Natural killer cell treated with Interleukin-12 subunit alpha and Interleukin-12 subunit beta and Interleukin-15 and Interleukin-18, amount 100 ng/mL, for 72 hours (primary cell): ENCODE measurements around the gene SLF2. TPM values are rescaled to one million over a fixed set of nuclear protein-coding genes. Genes with fewer than 3 reads are reported as not detected.

Experiments used
- ATAC-seq, 2 donors: fragments of 150-1000 bp; cut with Tn5 transposase in 1 of 2; sonication (Bioruptor Pico), chemical (Tn5 transposase) in 1 of 2; 2 replicates each; pipeline ENCODE4 v1.10.0; 2021
- DNase-seq: peaks from one replicate; pipeline ENCODE4 v3.0.0; 2022; ENCODE audit warnings: low spot score
- H3K27ac Mint-ChIP-seq, 2 donors: 1 replicate in 1 of 2; 2 replicates in 1 of 2; pipeline ENCODE4 v1.8.0; 2022; ENCODE audit warnings: mixed read lengths in 2 of 2, mild to moderate bottlenecking in 1 of 2, moderate library complexity in 1 of 2
- H3K27me3 Mint-ChIP-seq, 2 donors: 1 replicate in 1 of 2; 2 replicates in 1 of 2; pipeline ENCODE4 v1.8.0; 2022; ENCODE audit warnings: mixed read lengths in 2 of 2
- H3K36me3 Mint-ChIP-seq: one replicate; pipeline ENCODE4 v1.8.0; 2022; ENCODE audit warnings: mixed read lengths
- H3K4me1 Mint-ChIP-seq, 2 donors: 1 replicate in 1 of 2; 2 replicates in 1 of 2; pipeline ENCODE4 v1.8.0; 2022; ENCODE audit warnings: low read depth in 2 of 2, mixed read lengths in 2 of 2, mild to moderate bottlenecking in 1 of 2
- H3K4me3 Mint-ChIP-seq: one replicate; pipeline ENCODE4 v1.8.0; 2022; ENCODE audit warnings: mixed read lengths
- H3K9me3 Mint-ChIP-seq: 2 replicates; pipeline ENCODE4 v1.8.0; 2022; ENCODE audit warnings: mixed read lengths
- total RNA-seq, 2 donors: library from RNA; stranded (reverse); gene quantifications; one replicate each; pipeline ENCODE4 v1.2.3, GENCODE V29; 2022

SLF2 gene
- total RNA-seq, 2 donors from 2014 or later = 27.8 to 44.3 TPM

DNA sequence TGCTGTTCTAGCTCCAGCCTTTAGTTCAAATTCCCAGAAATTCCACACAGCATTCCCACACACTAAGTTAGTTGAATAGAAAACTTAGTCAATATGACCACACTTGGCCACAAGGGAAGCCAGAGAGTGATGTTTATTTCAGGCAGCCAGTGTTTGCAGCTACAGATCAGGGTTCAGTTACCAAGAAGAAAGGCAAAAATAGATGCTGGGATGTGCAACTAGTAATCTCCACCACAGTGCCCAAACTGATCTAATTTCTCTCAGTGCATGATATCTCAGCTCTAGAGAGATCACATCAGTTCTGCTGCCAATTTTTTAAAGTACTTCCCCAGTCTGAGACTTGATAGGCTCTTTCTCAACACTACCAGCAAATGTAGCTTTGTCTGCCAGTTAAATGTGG, 17.6 kb downstream of the SLF2 start:
- ATAC-seq (no peak), DNase-seq (no peak)
- Mint-ChIP-seq H3K4me3 (no peak overlapping the region), H3K9me3 (no peaks in the 10 kb centered on the region), H3K27ac (peak overlapping the region in 1 of 2 donors; percentile 13), H3K36me3 (peaks cover 31% of the 10 kb centered on the region), H3K4me1 (no peaks in the 10 kb centered on the region), H3K27me3 (no peaks in the 10 kb centered on the region)

DNA sequence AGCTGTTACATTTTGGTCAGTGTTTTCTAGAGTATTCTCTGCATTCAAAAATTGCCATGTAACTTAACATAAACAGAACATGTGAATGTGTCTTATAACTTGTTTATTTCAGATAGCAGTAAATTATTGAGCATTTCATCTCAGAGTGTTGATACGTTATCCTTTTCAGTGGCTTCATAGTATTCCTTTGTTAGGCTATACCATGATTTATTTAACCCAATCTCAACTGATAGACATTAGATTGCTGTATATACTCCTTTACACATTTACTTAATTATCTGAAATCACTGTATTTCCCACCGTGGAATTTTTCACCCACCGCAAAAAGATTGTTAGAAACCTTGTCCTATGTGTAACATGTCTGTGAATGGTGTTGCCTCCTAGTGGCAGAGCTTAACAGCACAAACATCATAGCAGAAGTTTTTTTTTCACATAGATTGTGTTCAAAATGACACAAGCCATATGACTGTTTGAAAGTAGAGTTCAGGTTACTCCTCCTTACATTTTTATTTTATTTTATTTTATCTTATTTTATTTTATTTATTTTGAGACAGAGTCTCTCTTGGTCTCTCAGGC, 21.4 kb downstream of the SLF2 start:
- peaks cover 18% of the 10 kb centered on the region for H3K36me3 Mint-ChIP-seq
- no peaks in the 10 kb centered on the region for H3K4me1 Mint-ChIP-seq
- DNase-seq = no peak

DNA sequence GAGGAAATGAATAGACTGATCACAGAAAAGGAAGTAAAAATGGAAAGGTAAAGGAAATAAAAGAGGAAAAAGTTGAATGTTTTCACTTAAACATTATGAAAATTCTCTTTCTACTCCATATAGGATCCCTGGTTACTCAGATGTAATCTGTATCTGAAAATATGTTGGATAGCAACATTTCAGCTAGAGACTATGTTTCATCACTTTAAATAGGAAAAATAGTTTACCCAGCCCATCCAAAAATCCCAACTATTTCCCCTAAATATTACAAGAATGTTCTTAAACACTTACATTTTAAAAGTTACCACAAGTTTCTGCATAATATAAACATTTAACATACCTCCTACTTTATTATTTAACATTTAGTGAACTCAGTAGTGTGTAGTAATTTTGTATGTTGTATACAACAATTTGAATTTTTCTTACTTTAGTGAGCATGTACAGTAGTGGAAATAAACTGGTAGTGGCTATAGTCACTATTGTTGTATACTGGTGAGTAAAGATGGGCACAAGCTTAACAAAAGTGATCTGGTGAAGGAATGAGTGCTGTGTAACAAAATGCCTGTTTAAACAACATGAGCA, 27.1 kb downstream of the SLF2 start:
- H3K4me3 Mint-ChIP-seq = no peak overlapping the region
- no peaks in the 10 kb centered on the region for H3K4me1 Mint-ChIP-seq
- ATAC-seq (no peak), DNase-seq (no peak)
- H3K36me3 Mint-ChIP-seq = peaks cover 15% of the 10 kb centered on the region
- no peaks in the 10 kb centered on the region for H3K9me3 Mint-ChIP-seq
- no peak overlapping the region for H3K27ac Mint-ChIP-seq
- H3K27me3 Mint-ChIP-seq = no peaks in the 10 kb centered on the region

More for the DNA sequence above, 21.4 kb downstream of the SLF2 start:
- no peak overlapping the region for H3K27ac Mint-ChIP-seq
- no peak for ATAC-seq
- H3K27me3 Mint-ChIP-seq = no peaks in the 10 kb centered on the region
- no peak overlapping the region for H3K4me3 Mint-ChIP-seq
- no peaks in the 10 kb centered on the region for H3K9me3 Mint-ChIP-seq

DNA sequence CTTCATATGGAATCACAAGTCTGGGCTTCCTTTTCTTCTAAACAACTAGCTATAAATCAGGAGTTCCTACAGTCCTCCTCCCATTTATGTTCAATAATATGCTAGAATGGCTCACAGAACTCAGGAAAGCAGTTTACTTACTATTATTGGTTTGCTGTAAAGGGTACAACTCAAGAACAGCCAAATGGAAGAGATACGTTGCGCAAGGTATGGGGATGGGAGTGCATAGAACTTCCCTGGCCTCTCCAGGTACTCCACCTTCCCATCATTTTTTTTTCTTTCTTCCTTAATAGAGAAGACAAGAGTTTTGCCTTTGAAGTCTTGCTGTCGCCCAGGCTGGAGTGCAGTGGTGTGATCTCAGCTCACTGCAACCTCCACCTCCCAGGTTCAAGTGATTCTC, 29.5 kb downstream of the SLF2 start:
- no peaks in the 10 kb centered on the region for H3K4me1 Mint-ChIP-seq
- no peak for DNase-seq
- H3K27me3 Mint-ChIP-seq = no peaks in the 10 kb centered on the region

DNA sequence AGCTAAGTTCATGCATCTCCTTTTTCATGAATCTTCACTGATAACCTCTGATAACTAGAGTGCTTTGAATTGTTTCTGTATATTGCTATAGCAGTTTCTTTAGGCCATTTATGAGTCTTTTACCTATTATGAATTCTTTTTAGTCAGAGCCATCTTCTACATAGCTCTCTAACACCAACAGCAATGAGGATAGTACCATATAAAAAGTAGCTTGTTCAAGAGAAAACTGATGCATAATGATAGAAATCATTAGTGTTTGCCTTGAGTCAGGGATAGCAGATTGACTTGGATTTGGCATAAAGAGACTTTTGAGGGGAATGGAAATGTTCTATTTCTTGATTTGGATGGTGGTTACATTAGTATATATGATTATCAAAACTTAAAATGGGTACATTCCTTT, 30.7 kb downstream of the SLF2 start:
- no peak for DNase-seq
- H3K4me1 Mint-ChIP-seq = no peaks in the 10 kb centered on the region

More for the DNA sequence above, 29.5 kb downstream of the SLF2 start:
- Mint-ChIP-seq H3K36me3 (peaks cover 19% of the 10 kb centered on the region), H3K4me3 (no peak overlapping the region), H3K27ac (no peak overlapping the region), H3K9me3 (no peaks in the 10 kb centered on the region)
- ATAC-seq = no peak

DNA sequence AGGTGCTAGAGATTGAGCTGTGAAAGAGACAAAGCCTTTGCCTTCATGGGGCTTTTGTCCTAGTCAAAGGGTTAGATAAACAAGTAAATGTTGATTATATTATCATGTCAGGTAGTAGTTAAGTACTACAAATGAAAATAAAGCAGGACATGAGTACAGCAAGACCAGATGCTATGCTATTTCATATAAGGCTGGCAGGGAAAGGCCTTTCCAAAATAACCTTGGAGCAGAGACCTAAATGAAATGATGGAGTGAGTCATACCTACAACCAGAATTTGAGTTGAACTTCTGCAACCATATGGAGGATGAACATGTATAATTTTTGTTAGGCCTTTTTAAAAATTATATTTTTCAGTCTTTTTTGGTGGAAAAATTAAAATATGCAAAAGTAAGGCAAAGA, 33.0 kb downstream of the SLF2 start:
- Mint-ChIP-seq H3K4me3 (no peak overlapping the region), H3K36me3 (peaks cover 13% of the 10 kb centered on the region), H3K9me3 (no peaks in the 10 kb centered on the region), H3K4me1 (no peaks in the 10 kb centered on the region), H3K27ac (no peak overlapping the region), H3K27me3 (no peaks in the 10 kb centered on the region)
- ATAC-seq (no peak), DNase-seq (no peak)

More for the DNA sequence above, 30.7 kb downstream of the SLF2 start:
- Mint-ChIP-seq H3K4me3 (no peak overlapping the region), H3K36me3 (peaks cover 19% of the 10 kb centered on the region), H3K27me3 (no peaks in the 10 kb centered on the region), H3K27ac (peak overlapping the region; percentile 41 to 51), H3K9me3 (no peaks in the 10 kb centered on the region)
- ATAC-seq = no peak

DNA sequence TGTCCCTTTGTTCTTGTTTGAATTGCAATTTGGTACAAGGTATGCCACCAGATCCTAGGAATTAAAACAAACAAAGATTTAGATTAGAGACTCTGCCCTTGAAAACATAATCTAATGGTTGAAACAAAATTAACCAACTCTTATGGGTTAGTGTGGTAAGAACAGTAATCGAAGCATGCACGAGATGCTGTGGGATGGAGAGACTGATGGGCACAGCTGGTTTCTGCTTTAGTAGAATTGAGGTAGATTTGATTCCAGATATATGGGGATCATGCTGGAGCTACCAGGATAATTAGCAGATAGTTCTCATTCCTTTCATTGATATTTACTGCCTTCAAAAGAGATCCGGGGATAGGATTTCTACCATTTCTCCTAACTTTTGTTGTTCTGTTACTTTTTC, 36.2 kb downstream of the SLF2 start:
- peaks cover 9% of the 10 kb centered on the region for H3K36me3 Mint-ChIP-seq
- ATAC-seq (no peak), DNase-seq (no peak)
- H3K9me3 Mint-ChIP-seq = no peaks in the 10 kb centered on the region
- H3K4me1 Mint-ChIP-seq = no peaks in the 10 kb centered on the region
- no peaks in the 10 kb centered on the region for H3K27me3 Mint-ChIP-seq
- no peak overlapping the region for H3K27ac Mint-ChIP-seq
- H3K4me3 Mint-ChIP-seq = no peak overlapping the region

DNA sequence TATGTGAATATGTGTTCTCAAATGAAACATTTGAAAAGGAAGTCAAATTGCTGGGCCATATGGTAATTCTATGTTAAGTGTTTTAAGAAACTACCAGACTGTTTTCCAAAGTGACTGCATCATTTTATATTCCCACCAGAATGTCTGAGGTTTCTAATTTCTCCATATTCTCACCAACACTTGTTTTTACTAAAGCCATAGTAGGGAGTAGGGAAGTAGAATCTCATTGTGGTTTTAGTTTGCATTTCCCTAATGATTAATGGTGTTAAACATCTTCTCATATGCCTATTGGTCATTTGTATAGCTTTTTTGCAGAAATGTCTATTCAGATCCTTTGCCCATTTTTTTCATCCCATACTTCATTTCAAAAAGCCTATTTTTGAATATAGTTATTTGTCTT, 47.5 kb downstream of the SLF2 start:
- Mint-ChIP-seq H3K4me3 (no peak overlapping the region), H3K27me3 (no peaks in the 10 kb centered on the region), H3K36me3 (peaks cover 19% of the 10 kb centered on the region), H3K4me1 (no peaks in the 10 kb centered on the region), H3K9me3 (no peaks in the 10 kb centered on the region), H3K27ac (no peak overlapping the region)
- DNase-seq (no peak), ATAC-seq (no peak)

DNA sequence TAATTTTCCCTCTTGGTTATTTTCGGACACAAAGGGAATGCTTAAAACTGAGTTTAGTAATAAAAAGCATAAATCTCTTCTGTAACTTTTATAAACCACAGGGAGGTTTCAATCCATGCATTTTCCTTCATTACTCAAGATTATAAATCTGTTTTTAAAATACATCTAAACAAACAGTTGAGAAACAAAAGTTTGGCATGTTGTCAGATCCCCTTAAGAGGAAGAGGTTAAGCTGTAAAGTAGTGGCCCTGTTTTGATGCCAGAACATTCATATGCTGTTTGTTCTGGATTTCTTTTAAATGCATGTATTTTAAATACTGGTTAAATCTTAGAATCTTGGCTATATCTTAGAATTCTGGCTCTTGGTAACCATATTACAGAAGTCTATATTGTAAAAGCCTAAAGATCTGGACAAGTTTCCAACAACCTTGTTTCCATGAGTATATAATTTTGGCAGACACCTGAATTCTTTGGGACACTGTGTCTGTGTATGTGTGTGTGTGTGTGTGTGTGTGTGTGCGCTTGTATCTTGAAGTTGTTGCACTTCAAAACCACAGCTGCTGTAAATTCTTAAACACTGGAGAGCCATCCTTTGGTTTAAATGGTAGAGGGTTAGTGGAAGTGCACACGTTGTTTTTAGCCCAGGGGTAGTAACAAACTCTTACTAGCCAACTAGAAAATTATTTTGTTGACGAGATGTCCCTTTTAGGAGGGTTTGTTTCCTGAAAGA, 49.8 kb downstream of the SLF2 start:
- Mint-ChIP-seq H3K4me3 (no peak overlapping the region), H3K4me1 (no peaks in the 10 kb centered on the region), H3K27ac (no peak overlapping the region), H3K27me3 (no peaks in the 10 kb centered on the region), H3K9me3 (no peaks in the 10 kb centered on the region), H3K36me3 (peaks cover 19% of the 10 kb centered on the region)
- ATAC-seq = no peak
- no peak for DNase-seq

DNA sequence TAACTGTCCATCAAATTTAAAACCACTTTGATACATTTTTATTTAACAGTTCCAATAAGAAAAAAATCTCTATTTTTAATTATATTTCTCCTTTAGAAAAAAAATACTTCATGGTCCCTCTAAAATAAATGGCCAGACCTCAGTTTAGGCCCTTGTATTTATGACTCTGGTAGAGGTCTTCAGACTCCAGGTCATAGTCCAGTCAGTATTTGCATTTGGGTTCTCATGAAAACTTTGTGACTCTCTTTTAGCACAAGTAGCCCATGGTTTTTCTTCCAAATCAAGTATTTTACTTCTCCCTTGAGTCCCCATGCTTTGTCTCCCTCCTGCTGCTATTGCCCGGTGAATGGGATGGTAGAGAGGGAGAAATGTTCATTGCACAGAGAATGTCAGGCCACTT, 51.1 kb downstream of the SLF2 start:
- H3K4me1 Mint-ChIP-seq = peaks cover 6 to 7% of the 10 kb centered on the region in 2 donors
- H3K36me3 Mint-ChIP-seq = peaks cover 15% of the 10 kb centered on the region
- H3K27me3 Mint-ChIP-seq = no peaks in the 10 kb centered on the region

DNA sequence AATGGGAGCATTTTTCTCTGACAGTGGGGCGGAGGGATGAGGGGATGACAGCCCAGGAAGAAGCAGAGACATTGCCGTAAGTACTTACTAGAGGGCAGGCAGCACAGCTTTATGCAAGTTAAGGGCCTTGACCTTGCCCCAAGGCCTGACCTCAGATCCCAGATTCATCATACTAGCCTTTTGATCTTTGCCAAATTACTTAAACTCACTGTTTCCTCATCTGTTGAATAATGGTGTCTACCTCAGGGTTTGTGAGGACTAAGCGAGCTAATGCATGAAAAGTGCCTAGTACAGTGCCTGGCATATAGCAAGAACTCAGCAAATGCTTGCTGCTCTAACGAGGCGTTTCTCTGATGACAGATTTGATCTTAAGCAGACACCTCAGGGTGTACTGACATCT, 53.1 kb downstream of the SLF2 start:
- ATAC-seq = no peak
- DNase-seq = no peak
- Mint-ChIP-seq H3K27ac (peak overlapping the region in 1 of 2 donors; percentile 18), H3K4me1 (peaks cover 7 to 12% of the 10 kb centered on the region in 2 donors), H3K36me3 (no peaks in the 10 kb centered on the region), H3K4me3 (no peak overlapping the region), H3K27me3 (no peaks in the 10 kb centered on the region), H3K9me3 (no peaks in the 10 kb centered on the region)

More for the DNA sequence above, 51.1 kb downstream of the SLF2 start:
- DNase-seq = no peak
- H3K27ac Mint-ChIP-seq = no peak overlapping the region
- no peaks in the 10 kb centered on the region for H3K9me3 Mint-ChIP-seq
- no peak overlapping the region for H3K4me3 Mint-ChIP-seq
- ATAC-seq = no peak

DNA sequence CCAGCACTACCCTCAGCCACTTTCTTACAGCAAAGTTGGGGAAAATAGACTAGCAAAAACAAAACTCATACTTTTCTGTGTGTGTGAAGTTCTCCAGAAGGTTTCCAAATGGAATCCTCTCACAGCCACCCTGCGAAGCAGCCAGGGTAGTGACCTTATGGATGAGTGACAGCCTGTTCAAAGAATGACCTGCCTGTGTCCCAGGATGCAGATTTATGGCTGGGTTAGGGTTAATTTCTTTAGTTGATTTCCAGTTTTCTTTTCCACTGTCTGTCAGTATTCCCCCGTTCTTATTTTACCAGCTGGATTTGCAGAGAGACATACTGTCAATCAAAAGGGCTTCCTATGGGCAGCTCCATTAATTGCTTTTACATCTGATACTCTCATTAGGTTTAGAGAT, 54.1 kb downstream of the SLF2 start:
- Mint-ChIP-seq H3K4me3 (no peak overlapping the region), H3K27ac (no peak overlapping the region), H3K9me3 (no peaks in the 10 kb centered on the region), H3K4me1 (peaks cover 7 to 13% of the 10 kb centered on the region in 2 donors), H3K27me3 (no peaks in the 10 kb centered on the region), H3K36me3 (no peaks in the 10 kb centered on the region)
- DNase-seq (no peak), ATAC-seq (no peak)

DNA sequence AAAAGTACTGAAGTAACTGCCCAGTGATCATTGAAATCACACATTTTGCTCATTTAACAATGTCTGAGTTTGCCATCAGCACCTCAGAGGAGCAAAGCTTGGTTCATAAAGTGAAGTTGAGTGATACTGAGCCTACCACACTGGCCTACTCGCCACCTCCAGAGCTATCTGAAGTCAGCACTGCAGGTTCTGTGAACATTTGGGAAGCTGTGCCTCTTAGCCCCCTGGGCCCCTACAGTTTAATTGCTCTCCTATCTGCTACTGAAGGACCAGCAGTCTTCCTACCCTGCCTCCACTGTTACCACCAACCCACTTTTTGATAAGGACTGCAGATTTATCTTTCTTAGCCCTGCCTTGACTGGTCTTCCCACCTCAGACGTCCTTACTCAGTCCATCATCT, 54.6 kb downstream of the SLF2 start:
- H3K27me3 Mint-ChIP-seq = no peaks in the 10 kb centered on the region
- DNase-seq (no peak), ATAC-seq (no peak)
- H3K4me3 Mint-ChIP-seq = no peak overlapping the region
- H3K4me1 Mint-ChIP-seq = peaks cover 7 to 13% of the 10 kb centered on the region in 2 donors
- no peaks in the 10 kb centered on the region for H3K36me3 Mint-ChIP-seq
- H3K9me3 Mint-ChIP-seq = no peaks in the 10 kb centered on the region
- H3K27ac Mint-ChIP-seq = no peak overlapping the region

DNA sequence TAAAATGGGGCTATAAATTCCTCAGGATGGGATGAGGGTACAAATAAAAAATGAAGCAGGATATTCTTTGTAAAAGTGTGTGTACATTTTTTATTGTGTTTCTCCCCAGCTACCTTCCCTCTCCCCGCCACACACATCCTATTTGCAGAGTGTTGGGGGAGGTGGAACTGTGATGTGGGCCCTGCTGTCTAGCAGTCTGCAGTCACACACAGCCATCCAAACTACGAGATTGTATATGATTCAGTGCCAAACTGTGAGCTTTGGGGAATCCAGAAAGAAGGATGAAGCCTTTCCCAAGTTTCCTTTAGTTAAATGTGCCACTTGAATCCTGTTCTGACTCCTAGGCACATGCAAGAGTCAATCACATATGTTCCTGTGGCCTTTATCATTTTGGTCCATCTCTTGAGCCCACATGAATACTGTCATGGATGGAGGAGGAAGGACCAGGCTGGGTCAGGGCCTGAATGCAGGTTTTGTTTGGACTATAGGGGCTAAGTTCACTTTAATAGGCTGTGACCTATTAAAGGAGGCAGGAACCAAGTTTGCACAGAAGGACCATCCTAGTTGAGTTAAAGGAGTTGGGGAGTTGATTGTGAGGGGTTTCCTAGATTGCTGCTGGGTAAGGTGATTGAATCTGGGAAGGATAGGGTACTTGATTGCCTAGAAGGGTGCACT, 55.4 kb downstream of the SLF2 start:
- Mint-ChIP-seq H3K4me3 (peak overlapping the region; percentile 49), H3K36me3 (no peaks in the 10 kb centered on the region)

More for the DNA sequence above, 55.4 kb downstream of the SLF2 start:
- Mint-ChIP-seq H3K9me3 (no peaks in the 10 kb centered on the region), H3K27me3 (no peaks in the 10 kb centered on the region), H3K4me1 (peaks cover 7 to 13% of the 10 kb centered on the region in 2 donors), H3K27ac (peak overlapping the region in 1 of 2 donors; percentile 9)
- ATAC-seq (no peak), DNase-seq (no peak)
